ENCODE results near the gene ACVR2B.
"Not testable (repeated sequence)": the region's sequence is repeated elsewhere in the genome, so short reads cannot be mapped to it uniquely, and the experiment has no call there.

Gene ACVR2B

DNA sequence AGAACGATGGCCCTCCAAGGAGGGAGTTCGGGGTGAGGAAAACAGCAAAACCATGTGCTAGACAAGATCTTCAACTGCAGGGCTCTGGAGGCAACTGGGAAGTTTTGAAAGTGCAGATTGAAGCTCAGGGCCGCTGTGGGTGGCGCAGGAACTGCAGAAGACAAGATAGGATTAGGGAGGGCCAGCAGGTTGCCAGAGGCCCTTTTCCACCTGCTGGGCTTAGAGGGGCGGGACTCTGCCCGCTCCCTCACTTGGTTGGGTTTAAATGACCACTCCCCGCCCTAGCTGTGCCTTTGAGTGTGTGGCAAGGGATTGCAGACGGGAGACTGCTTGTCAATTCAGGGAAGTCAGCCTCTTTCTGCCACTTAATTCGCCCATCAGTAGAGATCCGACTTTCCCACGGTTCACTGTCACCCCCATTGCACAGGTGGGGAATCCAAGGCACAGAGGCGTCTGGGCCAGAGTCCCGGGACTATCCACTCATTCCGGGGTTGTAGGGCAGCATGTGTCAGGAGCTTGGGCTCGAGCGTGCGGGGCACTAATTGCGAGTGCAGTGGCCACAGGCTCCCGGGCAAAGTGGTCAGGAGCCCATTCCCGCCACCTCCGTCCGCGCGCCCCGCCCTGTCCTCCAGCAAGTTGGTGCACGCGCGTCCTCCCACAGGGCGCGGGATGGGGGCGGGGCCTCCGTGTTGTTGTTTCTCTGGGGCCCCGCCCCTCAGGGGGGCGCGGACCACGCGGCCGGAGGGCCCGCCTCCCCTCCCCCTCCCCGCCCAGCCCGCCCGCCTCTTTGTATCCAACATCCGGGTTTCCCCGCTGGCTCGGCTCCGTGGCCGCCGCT is at the start of gene ACVR2B:
ACVR2B (plus strand) TSS at position 816 of the 838 bp plus-strand sequence. CDS start 433 bp downstream, outside the sequence.
- peak; percentile 48 for DNase-seq (ENCODE audit: low read depth)

DNA sequence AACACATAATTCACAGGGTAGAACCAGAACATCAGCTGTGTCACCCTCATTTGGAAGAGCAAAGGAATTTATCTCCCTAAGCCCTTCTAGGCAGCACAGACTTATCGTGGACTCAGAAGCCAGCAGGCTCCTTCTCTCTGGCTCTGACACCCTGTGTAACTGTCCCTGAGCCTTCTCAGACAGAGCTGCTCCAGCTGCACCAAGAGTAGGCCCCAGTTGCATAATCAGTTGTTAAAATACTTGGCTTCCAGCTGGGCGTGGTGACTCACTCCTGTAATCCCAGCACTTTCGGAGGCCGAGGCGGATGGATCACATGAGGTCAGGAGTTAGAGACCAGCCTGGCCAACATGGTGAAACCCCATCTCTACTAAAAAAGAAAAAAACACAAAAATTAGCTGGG is 49.4 kb upstream of the ACVR2B start:
- no peak for DNase-seq (ENCODE audit: low read depth)

DNA sequence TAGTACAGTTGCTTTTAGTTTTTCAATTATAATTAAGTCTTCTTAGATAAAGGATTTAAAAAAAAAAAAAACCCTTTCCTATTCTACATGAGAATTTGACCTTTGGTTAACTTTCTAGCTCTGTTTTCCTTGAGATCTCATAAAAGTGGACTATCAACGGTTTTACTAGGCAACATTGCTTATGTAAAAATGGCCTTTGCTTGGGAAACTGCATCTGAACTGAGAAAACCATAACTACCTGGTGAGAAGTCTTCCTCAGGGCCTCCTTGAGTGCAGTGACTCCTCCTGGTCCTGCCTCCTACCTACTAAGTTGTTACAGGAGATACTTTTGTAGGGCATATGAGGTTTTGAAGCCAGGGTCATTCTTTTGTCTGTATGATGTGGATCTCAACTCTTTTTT is 42.1 kb upstream of the ACVR2B start:
- no peak for DNase-seq (ENCODE audit: low read depth)

DNA sequence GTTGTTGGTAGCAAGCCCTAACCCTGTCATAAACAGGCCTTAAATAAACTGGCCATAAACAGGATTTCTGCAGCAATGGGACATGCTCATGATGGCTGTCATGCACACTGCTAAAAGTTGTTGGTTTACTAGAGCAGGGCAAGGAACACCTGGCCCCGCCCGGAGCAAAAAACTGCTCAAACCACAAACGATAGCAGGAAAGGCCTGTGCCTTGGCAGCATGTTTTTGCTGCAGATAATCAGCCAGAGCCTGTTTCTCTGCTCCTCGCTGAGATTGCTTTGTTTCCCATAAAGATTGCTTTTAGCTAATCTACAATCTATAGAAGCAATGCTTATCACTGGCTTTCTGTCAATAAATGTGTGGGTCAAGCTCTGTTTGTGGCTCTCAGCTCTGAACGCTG is 32.9 kb upstream of the ACVR2B start:
- not testable (repeated sequence) for DNase-seq (ENCODE audit: low read depth)

DNA sequence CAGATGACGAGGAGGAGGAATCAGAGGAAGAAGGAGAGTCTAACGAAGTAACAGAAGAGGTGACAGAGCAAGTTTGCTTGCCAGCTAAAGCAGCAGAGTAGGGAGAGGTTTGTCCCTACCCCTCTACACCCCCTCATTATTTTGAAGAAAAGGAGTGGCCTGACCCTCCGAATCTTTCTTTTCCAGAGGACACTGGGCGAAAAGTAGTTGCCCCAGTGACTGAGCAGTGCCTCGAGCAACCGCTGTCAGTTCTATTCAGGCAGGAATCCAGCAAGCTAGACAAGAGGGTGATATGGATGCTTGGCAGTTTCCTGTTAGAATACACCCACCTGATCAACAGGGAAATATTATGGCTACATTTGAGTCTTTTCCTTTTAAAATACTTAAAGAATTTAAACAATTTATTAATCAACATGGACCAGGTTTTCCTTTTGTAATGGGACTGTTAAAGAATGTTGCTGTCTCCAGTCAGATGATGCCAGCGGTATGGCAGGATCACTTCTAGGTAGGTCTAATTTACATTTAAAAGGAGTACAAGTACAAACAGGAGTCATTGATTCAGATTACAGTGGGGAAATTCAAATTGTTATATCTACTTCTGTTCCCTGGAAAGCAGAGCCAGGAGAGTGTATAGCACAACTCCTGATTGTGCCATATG is 31.9 kb upstream of the ACVR2B start:
- DNase-seq (ENCODE audit: low read depth) = no peak

DNA sequence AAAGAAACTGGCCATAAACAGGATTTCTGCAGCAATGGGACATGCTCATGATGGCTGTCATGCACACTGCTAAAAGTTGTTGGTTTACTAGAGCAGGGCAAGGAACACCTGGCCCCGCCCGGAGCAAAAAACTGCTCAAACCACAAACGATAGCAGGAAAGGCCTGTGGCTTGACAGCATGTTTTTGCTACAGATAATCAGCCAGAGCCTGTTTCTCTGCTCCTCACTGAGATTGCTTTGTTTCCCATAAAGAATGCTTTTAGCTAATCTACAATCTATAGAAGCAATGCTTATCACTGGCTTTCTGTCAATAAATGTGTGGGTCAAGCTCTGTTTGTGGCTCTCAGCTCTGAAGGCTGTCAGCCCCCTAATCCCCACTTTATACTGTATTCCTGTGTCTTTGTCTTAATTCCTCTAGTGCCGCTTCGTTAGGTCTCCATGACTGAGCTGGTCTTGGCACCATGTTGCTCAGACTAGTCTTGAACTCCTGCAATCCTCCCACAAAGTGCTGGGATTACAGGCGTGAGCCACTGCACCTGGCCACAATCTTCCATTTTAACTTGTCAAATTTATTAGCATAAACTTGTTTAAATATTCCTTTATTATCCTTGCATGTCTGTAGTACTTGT is 26.8 kb upstream of the ACVR2B start:
- not testable (repeated sequence) for DNase-seq (ENCODE audit: low read depth)

DNA sequence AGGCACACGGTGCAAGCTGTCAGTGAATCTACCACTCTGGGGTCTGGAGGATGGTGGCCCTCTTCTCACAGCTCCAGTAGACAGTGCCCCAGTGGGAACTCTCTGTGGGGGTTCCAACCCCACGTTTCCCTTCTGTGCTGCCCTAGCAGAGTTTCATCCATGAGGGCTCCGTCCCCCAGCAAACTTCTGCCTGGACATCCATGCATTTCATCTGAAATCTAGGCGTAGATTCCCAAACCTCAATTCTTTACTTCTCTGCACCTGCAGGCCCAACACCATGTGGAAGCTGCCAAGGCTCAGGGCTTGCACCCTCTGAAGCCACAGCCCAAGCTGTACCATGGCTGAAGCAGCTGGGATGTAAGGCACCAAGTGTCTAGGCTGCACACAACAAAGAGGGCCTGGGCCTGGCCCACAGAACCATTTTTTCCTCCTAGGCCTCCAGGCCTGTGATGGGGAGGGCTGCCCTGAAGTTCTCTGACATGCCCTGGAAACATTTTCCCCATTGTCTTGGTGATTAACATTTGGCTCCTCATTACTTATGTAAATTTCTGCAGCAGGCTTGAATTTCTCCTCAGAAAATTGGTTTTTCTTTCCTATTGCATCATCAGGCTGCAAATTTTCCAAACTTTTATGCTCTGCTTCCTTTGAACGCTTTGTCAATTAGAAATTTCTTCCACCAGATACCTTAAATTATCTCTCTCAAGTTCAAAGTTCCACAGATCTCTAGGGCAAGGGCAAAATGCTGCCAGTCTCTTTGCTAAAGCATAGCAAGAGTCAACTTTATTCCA is 20.6 kb upstream of the ACVR2B start:
- not testable (repeated sequence) for DNase-seq (ENCODE audit: low read depth)

DNA sequence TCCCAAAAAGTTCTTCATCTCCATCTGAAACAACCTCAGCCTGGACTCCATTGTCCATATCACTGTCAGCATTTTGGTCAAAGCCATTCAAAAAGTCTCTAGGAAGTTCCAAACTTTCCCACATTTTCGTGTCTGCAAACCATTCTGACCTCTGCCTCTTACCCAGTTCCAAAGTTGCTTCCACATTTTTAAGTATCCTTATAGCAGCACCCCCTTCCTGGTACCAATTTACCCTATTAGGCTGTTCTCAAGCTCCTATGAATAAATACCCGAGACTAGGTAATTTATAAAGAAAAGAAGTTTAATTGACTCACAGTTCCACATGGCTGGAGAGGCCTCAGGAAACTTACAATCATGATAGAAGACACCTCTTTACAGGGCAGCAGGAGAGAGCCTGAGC is 20.0 kb upstream of the ACVR2B start:
- DNase-seq (ENCODE audit: low read depth) = not testable (repeated sequence)

DNA sequence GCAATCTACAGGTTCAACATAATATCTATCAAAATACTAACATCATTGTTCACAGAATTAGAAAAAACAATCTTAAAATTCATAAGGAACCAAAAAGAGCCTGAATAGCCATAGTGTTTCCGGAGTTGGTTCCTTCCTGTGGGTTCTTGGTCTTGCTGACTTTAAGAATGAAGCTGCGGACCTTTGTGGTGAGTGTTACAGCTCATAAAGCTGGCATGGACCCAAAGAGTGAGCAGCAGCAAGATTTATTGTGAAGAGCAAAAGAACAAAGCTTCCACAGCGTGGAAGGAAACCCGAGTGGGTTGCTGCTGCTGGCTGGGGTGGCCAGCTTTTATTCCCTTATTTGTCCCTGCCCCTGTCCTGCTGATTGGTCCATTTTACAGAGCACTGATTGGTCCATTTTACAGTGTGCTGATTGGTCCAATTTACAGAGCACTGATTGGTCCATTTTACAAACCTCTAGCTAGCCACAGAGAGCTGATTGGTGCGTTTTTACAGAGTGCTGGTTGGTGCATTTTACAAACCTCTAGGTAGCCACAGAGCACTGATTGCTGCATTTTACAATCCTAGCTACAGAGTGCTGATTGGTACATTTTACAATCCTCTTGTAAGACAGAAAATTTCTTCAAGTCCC is 15.1 kb upstream of the ACVR2B start:
- DNase-seq (ENCODE audit: low read depth) = not testable (repeated sequence)

DNA sequence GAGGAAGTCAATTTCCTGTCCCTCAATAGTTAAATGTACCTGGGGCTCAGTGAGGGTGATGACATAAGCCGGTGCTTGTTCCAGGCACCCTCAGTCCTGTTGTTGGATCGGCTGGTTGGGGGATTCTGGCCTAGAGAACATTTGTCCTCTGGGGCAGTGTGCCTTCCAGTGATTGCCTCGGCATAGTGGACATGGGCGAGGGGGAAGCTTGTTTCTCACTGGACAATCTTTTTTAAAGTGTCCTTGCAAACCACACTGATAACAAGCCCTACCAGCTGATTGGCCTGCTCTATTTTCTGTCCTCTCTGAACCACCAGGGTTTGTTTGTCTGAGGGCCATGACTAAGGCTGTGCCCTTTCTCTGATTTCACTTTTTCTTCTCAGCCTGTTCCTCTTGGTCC is 10.5 kb upstream of the ACVR2B start:
- not testable (repeated sequence) for DNase-seq (ENCODE audit: low read depth)

DNA sequence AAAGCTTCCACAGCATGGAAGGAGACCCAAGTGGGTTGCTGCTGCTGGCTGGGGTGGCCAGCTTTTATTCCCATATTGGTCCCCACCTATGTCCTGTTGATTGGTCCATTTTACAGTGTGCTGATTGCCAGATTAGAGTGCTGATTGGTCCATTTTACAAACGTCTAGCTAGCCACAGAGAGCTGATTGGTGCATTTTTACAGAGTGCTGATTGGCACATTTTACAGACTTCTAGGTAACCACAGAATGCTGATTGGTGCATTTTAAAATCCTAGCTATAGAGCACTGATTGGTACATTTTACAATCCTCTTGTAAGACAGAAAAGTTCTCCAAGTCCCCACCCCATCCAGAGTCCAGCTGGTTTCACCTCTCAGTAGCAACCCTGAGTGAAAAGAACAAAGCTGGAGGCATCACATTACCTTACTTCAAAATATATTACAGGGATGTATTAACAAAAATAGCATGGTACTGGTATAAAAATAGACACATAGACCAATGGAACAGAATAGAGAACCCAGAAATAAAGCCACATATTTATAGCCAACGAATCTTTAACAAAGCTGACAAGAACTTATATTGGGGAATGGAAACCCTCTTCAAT is 7.5 kb upstream of the ACVR2B start:
- no peak for DNase-seq (ENCODE audit: low read depth)

DNA sequence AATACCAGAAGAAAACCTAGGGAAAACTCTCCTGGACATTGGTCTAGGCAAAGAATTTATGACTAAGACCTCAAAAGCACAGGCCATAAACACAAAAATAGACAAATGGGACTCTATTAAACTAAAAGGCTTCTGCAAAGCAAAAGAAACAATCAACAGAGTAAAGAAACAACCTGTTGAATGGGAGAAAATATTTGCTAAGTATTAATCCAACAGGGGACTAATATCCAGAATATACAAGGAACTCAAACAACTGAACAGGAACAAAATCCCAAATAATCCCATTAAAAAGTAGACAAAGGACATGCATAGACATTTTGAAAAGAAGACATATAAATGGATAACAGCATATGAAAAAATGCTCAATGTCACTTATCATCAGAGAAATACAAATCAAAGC is 6.9 kb upstream of the ACVR2B start:
- DNase-seq (ENCODE audit: low read depth) = no peak

DNA sequence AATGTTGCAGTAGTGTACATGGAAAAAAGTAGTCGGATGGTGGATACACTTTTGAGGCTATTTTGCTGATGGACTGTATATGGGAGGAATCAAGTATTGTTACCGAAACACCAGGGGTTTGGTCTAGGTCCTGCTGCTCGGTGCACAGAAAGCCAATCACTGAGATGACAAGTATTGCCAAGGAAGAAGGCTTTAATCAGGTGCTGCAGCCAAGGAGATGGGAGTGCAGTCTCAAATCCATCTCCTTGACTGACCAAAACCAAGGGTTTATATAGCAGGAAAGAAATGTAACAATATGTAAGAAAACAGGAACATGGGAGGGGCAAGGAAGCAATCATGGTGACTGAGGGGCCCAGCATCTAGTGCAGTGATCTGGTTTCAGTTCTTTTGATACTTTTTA is 2.8 kb upstream of the ACVR2B start:
- no peak for DNase-seq (ENCODE audit: low read depth)

DNA sequence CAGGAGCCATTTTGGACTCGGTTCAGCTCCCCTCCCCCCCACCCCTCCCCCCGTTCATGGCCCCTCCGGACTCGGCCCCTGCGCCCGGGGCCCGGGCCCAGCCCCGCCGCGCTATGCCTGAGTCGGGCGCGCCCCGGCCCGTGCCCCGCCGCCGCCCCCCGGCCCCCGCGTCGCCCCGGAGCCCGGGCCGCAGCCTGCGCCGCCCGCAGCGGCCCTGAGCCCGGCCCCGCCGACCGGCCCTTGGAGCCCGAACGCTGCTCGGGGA is 155 bp downstream of the ACVR2B start:
- DNase-seq (ENCODE audit: low read depth) = no peak

DNA sequence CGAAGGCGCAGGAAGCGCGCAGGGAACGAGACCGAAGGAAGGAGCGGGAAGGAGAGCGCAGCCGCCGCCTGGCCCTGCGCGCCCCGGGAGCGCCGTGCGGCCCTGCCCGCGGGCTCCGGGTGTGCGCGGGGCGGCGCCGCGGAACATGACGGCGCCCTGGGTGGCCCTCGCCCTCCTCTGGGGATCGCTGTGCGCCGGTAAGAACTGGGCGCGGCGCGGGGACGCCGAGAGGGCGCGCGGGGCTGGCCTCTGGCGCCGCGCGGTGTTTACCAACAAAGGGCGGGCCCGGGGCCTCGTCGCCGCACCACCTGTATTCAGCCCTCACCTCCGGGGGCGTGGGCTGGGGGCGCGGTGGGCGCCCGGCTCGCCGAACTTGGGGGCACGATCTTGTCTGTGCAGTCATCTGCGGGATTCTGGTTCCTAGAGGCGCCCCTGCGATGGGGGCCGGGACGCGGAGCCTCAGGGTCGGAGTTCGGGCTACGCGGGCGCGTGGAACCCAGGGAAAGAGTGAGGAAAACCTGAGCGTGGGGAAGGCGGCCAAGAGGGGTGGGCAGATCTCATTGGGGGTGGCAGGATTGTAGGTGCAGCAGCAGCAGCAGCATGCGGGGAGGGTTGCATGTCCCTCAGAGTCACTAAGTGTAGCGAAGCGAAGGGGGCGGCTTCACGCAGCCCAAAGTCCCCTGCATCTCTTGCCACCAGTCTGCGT is 641 bp downstream of the ACVR2B start:
- DNase-seq (ENCODE audit: low read depth) = peak; percentile 20

DNA sequence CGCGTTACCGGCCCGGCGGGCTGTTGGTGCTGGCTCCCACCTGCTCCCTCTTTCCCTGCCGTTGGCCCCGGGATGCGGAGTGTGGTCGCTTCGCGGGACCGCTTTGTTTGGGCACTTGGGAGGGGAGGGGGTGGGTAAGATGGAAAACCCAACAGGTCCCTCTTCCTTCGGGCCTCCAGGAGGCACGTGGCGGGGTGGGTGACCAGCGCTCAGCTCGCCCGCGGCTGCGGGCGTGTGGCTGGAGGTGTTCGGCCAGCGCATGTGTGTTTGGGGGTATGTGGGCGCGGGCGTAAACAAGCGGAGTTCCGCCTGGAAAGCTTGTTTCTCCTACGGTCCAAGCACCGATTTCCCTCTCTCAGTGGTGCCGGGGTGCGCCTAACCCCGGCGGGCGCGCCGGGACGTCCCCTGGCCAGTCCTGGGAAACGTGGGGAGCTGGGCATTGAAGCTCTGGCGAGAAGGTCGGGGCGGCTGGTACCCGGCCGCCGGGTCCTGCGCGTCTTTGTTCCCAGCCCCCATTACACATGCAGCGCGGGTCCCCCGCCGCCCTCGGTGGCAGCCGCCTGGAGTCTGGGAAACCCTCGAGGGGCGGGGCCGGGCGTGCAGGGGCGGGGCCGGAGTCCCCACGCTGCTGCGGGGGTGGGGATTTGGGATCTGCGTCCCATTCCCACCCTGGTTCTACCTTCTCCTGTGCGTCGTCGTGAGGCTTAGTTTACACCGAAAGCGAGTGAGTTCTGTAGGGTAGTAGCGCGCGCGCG is 1.4 kb downstream of the ACVR2B start:
- DNase-seq (ENCODE audit: low read depth) = no peak

DNA sequence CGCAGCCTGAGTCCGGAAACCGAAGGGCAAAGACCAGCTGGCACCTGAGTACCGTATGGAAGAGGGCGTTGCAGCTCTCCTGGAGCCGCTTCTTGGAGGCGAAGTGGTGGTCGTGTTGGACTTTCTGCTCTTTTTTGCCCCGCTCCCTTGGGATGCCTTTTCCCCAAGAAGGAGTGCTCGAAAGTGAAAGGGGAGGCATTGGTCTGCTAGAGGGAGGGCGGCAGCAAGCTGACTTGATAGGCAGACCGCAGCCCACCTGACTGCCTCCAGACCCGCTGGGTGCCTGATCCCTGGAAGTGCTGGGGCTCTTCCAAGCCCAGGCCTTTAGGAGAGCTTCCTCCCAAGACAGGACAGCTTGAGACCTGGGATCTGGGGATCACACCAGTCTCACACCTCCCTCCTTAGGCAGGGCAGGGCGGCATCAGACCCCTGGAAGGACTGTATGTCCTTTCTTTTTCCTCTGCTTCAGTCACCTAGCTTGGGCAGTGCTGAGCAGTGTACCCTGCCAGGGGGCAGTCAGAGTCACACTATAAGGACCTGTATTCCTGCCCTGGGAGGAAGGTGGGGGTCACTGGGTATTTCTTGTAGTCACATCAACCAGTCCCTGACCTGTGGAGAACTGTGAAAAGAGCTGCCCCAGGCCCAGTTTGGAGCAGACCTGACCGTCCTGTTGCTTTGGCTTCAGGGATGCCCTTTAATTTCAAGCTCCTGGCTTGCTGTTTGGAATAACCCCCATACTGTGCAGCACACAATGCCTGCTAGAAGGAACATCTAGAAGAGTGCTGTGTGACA is 2.1 kb downstream of the ACVR2B start:
- no peak for DNase-seq (ENCODE audit: low read depth)

DNA sequence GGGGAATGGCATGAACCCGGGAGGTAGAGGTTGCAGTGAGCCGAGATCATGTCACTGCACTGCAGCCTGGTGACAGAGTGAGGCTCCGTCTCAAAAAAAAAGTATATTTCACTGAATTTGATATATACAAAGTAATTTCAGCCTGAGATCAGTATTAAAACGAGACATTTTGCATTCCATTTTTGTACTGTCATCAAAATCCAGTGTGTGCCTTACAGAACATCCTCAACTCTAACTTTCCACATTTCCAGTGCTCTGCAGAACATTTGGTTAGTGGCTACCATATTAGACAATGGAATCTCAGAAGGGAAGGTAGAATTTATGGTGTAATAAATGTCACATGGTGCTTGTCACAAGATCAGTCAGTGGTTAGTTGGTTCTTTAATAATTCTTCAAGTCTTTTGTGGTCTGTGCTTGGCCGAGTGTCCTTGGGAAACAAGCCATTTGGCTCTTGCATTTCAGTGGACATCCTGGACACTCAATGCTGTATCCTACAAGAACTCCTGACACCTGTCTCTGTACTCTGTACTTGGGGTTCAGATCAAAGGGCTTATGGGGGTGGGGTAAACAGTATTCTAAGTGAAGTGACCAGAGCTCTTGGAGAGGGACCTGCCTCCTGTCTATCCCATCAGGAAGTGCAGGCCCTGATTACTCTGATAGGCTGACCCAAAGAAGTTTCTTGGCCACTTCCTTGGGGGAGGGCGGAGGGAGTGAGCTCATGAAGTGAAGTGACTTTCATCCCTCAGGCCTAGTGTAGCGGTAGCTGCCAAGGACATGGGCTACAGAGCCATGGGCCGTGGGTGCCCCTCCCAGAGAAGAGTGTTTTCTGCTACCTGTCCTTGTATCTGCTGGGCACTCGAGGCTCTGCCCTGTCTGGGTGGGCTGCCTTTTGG is 3.7 kb downstream of the ACVR2B start:
- no peak for DNase-seq (ENCODE audit: low read depth)
